NCI-H1105 treated with DMSO at 0.1 percent for 48 hours (cell line): ENCODE measurements around the gene CAMK2G.

Source experiments
- DNase-seq: peaks from one replicate; lab custom pipeline; 2025; lab: John Stamatoyannopoulos, UW

The CAMK2G gene

DNA sequence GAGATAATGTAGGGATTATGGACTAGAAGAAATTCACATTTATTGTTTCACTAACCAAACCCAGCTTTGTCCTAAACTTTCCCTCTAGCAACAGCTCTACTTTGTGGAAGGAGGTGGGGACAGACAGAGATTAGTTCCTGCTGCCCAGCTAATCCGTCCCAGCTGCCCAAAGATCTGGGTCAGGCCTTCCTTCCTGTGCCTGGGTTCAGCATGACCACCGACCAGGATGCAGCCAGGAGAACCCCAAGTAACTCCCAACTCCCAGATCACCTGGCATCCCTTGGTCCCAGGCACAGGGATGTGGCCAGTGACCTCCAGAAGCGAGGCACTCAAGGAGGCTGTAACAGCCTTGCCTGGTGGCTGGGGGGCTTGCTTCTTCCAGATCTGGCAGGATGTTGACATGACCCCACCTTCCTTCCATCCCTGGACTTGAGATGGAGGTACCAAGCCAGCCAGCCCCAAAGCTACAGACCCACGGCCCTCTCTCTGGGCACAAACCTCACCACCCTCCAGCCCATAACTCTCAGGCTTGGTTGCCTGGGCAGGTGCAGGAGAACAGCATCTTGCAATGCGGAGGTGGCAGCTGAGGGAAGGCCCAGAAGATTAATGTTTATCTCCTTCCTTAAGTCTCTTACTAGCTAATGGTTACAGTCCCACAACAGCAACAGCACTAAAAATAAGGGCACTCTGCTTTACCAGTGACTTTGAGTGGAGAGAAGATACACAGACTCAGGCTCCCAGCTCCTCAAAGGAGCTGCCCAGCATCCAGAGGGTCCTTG is 11.1 kb downstream of the CAMK2G start:
- no peak for DNase-seq

DNA sequence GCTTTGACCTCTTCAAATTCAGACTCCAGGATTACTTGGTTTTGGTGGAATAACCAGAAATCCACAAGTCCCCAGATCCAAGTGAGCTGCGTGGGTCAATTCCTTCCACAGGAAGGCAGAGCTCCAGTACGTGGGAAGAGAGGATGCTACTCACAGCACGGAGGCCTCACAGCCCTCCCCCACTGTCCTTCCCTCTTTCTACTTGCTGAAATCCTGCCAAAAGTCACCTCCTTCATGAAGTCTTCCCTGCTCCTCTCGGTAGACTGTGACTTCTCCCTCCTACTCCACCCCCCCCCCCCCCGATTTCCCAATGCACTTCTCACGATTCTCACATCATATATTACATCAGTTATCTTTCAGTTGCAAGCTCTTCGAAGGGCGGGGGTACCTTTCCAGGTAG is 12.3 kb downstream of the CAMK2G start:
- no peak for DNase-seq

DNA sequence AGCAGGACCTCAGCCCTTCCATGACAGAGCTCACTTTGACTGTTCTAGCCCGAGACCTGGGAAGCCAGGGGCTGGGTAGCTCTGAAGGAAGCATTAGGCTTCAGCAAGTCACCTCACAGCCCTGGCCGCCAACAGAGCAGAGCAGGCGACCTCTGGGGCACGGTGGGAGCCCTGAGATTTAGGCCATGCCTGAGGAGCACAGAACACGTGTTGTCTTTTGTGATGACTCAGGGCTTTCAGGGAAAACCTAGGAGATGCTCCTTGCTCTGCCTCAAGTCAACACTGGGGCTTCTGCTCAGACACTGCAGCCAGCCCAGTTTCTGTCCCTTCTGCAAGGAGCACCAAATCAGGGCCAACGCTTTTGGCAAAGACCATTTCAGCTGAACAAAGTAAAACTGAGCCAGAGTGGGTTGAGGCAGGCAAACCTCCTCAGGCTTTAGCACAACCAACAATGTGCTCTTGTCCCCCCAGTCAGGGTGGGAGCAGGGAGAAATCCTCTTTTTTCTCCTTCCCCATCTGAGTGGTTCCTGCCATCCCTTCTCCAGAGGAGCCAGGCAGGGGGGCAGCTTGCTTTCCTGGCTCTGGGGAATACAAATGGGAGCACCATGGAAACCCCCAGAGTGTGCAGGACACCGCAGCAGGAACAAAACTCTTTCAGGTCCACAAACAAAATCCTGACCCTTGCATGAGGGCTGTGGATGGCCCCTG is 14.4 kb downstream of the CAMK2G start:
- no peak for DNase-seq

DNA sequence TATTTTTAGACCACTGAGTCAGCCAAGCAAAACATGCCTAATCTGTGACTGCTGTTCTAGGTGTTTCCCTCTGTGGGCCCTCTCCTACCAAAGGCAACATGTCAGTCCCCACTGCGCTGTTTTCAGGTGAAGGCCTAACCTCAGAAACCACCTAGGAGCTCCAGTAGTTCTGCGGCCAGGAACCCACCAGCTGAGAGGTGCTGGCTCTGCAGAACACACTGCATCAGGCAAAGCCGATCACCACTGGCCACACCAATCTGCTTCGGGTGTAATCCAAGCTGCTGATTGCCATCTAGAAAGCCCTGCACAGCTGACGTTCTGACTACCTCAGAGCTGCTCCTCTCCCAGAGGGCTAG is 14.9 kb downstream of the CAMK2G start:
- DNase-seq: no peak

DNA sequence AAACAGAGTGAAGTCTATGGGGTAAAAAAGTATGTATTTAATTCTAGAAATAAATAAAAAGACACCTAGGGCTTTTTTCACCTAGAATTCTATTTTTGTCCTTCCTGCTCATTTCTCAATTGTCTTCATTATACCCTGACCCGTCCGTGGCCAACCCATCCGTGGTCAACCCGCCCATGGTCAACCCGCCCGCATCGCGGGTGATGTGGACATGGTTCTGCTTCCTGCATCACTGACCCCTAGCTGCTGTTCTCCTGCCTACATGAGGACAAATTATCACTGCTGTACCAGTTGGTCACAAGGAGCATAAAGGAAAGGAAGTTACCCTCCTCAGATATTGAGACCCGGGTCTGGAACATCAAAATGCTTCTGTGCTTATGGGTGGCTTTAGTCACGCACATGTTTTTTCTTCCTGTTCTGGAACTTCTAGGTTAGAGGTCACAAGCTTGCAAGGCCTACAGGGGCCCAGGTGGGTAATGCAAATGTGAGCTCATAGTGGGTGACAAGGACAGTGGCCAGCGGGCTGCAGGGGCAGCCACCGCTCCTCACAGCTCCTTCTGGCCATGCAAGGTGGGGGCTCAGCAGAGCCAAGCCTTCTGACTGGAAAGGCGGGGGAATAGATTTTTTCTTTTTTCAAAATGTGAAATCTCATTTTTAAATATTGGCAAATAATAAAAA is 15.5 kb downstream of the CAMK2G start:
- no peak for DNase-seq

DNA sequence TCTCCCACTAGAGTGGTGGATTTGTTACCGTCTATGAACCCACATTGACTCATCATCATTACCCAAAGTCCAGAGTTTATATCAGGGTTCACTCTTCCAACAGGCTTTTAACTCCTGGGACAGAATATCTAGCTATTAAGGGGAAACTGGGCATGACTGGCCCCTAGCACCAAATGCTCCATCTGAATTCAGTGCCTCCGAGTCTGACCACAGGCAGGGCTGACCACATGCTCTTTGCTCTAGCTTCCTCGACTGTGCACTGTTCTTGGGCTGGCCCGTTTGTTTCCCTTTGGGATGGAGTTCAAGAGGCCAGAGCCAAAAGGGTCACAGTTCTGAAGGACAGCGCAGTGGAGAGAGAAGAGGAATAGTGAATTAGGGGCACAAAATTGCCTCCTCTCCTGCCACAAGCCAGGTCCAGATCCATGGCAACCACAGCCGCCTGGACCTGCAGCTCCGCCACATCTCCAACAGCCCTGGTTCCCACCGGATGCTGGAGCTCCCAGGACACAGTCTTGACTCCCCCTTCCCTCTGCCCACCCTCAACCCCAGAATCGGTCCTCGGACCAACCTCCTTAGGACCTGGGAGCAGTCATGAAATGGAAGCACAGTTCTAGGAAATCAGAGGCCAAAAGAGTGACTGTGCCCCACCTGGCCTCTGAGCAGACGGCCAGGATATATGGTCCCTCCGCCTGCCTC is 16.2 kb downstream of the CAMK2G start:
- DNase-seq: no peak

DNA sequence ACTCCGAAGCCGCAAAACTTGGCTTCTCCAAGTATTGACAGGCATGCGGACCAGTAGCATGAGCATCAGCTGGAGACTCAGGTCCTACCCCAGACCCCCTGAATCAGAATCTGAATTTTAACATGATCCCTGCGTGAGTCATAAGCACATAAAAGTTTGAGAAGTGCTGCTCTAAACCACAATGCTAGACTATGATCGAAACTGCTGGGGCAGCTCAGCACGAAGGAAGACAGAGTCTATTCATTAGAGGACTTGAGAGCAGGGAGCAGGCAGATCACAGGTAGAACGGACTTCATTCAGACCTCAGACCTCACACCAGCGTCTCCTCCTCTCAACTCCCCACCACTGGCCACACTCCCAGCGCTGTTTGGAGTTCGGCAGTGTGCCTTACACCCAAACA is 16.9 kb downstream of the CAMK2G start:
- DNase-seq: no peak

DNA sequence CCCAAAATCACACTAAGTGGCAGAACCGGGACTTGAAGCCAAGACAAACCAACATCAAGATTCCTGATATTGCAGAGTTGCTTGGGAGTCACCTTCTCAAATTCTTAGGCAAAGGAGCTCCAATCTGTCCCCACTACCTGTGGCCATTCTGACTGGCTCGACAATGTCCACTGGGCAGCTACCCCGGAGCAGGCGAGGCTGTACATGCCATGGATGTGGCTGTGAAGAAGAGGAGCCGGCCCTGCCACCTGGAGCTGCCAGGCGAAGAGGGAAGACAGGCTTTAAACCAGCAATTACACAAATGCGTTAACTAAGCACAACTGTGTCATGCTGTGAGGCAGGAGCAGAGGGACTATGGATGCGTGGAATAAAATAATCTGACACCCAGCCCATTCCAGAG is 18.1 kb downstream of the CAMK2G start:
- no peak for DNase-seq

DNA sequence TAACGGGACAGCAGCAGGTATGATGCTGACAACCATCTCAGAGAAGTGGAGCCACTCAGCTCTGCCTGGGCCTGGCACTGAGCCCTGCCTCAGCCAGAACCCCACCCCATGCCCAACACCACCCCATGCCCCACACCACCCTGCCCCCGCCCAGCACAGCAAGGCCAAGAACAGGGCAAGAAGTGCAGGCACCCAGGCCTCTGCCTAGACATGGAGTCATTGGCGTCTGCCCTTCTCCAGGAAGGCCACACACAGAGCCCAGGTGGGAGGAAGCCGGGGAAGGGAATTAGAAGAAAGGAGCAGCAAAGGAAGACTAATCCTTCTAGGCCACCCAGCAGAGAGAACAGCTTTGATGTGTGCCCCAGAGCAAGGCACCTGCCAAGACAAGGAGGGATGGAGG is 18.9 kb downstream of the CAMK2G start:
- DNase-seq: no peak

DNA sequence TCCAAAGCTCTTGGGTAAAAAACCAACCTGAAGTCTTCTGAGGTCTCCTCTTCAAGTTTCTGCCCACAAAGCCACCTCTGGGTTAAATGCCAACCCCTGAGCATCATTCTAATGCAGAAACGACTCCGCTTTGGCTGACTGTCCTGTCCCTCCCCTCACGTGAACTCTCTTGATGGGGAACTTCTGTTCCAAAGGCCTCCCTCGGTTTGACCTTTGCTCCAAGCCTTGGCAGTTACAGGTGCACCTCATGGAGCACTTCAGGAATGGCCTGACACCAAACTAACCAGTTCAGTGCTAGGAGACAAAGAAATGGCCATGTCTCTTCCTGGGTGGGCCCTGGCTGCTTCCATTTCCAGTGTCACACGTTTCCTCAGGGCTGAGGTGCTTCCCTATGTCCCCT is 20.0 kb downstream of the CAMK2G start:
- DNase-seq: no peak

DNA sequence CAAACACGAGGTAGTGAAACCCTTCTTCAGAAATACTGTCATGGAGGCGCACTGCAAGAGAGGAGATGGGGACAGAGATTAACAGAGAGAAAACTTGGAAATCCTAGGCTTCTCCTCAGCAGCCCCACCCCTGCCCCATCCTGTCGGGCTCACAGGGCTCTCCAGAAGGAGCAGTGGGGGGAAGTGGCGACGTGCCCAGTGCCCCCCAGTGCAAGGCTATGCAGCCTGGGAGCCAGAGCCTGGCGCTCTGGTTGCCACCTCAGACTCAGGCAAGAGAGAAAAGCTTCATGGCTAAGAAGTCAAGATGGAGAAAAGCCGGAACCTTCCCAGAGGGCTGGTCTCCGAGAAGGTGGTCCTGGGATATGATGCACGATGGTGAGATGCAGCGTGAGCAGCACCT is 21.2 kb downstream of the CAMK2G start:
- no peak for DNase-seq

DNA sequence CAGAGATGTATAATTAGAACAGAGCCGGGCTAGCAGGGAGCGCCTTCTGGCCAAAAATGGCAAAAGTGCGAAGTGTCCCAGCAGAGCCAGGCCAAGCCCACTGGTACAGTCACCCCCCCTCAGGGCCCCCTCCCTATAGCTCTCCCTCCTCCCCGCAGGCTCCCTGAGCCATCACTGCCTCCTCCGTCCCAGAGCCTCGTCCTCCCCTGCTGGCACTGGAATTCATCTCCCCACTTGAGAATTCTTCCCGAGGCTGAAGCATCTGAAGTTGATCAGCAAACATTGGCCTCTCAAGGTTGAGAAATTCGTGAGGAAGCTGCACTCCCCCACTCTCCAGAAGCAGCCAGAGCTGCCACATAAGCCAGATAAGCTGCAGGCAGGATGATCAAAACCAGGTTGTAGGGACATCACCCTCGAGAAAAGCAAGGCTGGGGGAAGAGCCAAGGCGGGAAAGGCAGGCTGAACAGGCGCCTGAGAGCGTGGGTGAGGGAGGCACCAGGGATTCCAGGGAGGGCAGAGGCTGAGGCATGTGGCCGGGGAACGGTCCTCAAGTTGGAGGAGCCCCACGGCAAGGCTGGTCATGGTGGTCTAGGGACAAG is 23.4 kb downstream of the CAMK2G start:
- DNase-seq: no peak

DNA sequence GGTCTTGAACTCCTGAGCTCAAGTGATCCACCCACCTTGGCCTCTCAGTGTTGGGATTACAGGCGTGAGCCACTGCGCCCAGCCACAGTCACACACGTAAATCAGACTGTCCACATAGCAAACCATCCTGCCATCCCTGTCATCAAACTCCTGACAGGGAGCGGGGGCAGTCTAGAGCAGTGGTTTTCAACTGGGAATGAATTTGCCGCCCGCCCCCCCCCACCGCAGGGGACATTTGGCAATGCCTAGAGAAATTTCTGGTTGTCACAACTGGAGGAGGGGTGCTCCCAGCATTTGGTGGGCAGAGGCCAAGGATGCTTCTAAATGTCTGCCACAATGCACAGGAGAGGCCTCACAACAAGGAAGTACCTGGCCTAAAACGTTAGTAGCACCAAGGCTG is 24.1 kb downstream of the CAMK2G start:
- no peak for DNase-seq

DNA sequence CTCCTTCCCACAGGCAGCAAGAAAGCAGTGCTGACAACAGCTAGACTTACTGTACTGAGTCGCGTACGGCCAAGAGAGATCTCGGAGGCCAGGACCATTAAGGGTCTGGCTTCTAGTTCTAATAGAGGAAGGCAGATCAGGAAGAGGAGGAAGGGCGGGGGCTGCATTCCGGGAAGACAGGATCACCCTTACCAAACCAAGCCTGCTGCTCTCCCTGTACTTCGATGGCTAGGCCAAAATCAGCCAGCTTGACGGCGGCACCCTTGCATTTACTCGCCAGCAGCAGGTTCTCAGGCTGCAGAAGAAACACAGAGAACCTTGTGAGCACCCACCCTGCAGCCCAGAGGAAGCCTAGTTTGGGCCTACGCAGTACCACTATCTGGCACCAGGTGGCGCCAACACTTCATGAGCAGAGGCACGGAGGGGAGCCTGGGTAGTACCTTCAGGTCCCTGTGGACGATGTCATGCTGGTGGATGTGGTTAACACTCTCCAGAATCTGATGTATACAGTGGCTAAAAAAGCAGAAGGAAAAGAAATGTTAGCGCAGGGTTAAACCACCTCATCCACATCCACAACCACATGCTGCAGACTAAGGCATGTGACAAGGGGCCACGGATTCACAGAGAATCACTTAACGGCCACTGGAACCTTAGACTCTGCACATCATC is 25.4 kb downstream of the CAMK2G start:
- DNase-seq: peak; percentile 25

DNA sequence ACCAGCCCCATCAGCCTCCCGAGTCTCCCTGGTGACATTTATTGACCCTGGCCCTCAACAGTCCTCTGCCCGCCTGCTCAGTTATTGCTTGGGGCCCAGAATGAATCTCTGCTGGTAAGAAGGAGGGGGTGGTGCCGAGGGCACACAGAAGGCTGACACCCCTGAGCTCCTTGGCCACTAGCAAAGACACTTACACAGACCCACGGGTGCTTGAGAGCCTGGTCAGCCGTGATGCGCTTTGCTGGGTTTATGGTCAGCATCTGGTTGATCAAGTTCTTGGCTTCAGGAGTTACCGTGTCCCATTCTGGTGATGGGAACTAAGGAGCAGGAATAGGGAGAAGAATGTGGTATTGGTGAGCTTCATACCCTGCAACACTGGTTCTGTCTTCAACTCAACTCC is 27.3 kb downstream of the CAMK2G start:
- no peak for DNase-seq

DNA sequence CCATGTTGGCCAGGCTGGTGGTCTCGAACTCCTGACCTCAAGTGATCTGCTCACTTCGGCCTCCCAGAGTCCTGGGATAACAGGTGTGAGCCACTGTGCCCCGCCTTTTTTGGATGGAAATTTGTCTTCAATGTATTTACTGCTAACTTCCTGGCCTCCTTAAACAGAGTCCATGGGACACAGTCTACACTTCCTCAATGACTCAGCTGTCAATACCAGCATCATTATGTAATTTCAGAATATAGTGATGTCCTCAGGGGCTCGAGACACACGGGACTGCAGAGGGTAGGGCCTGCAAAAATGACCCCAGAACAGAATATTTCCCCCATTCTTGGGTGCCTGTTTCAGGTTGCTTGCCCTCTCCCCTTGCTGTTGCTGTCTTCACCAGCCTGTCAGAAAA is 31.1 kb downstream of the CAMK2G start:
- DNase-seq: no peak

DNA sequence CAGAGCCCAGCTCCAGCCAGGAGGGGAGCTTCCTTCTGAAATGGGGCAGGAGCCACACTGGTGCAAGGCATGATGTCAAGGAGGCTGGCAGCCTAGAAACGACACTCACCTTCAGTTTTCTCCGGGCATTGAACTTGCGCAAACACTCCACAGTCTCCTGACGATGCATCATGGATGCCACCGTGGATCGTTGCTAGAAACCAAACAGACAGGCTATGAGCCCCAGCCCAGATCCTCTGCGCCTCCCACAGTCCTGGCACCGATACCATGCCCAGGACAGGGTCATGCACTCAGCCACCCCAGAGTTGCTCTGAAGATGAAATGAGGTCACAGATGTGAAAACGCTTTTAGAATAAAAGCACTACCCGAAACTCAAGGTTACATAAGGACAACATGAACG is 32.0 kb downstream of the CAMK2G start:
- no peak for DNase-seq

DNA sequence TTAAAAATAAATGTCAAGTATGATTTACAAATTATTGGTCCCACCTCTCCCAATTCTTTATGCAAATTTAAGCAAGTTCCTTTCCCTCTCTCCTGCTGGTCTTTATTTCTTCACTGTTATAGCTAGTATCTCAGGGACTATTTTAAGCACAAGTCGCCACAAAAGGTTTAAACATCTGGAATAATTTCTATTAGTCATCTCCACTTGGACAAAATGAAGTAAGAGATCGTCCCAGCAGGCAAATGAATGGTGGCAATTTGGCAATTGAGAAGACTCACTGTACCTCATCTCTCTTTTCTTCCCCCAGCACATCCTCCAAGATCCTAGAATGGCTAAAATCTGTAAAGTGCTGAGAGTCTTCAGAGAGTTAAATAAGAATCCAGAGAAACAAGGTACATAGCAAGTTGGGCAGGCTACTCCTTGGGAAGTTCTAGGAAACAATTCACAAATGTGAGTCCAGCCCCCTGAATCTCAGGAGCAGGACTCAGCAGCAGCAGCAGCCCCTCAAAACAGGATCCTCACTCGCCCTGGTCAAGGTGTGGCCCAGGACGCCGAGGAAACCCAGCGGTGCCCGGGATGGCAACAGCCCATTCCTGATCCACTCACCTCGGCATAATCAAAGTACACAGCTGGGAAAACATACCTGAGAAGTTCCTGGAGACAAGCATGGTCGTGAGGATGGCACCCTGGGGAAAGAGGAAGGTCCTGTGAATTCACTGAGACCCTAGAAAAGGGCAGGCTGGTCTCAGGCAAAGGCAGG is 32.6 kb downstream of the CAMK2G start:
- no peak for DNase-seq

DNA sequence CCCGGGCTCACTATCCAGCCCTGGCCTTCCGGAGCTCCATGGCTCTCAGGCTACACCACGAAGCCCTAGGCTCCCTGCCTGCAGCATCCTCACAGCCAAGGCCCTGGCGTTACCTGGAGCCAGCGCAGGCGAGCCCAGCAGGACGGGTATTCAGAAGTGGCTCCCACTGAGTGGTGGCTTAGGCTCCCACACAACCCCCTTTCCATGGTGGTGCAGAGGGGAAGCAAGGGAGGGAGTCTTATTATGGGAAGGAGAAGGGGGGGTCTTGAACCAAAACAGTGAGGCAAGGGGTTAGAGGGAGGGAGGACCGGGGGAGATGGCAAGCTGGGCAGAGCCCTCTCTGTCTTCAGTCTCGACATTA is 33.3 kb downstream of the CAMK2G start:
- DNase-seq: no peak

DNA sequence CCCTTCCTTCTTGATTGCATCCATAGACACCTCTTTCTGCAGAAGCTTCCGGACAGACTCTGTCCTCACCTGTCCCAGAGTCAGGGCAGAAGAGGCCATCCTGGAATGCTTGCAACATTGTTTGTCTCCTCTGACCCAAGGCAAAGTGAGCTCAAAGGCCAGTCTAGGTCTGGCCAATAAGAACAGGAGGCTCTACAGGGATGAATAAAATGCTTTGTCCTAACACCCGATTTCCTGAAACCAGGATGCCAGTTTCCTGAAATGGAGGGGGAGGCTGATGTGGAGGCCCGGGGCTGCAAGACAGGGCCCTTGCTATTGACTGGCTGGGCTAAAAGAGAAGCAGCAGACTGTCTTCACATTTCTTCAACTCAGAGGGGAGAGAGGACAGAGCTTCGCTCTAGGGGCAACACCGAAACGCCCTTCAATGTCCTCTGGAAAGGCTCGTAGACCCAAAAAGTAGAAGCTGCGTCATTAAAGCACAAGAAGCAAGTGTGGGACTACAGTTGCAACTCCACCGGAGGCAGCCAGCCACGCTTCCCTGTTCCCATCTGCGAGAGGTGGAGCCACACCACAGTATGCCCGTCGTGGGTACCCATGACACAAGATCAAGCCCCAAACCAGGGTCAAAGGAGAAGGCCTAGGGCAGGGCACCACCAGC is 33.8 kb downstream of the CAMK2G start:
- no peak for DNase-seq

DNA sequence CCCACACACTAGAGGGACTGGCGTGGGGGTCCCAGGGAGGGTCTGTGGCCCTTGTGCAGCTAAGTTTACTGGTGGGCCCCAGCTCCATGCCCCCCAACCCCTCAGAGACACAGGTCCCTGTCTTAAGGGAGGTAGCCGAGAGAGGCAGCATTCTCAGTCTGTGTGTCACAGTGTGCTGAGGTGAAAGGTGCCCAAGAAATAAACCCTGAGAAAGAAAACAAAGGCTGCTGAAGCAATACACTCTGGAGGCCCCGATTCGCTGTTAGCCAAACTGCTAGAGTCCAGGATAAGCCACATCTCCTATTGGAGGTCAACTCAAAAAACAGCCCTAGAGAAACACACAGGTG is 34.3 kb downstream of the CAMK2G start:
- DNase-seq: no peak
